ENCODE data around the gene DAPL1. TPM values are rescaled to one million over a fixed set of nuclear protein-coding genes. Genes with fewer than 3 reads are reported as not detected.

DAPL1 gene
- total RNA-seq, 3 donors from 2014 or later: not detected

- H3K27me3 ChIP-seq: no peaks in the 10 kb centered on the region
- H3K4me1 ChIP-seq: no peaks in the 10 kb centered on the region
- H3K27ac ChIP-seq: no peak overlapping the region
- TF ChIP-seq POLR2A (IDR thresholded peaks at IDR 0.05) (no peak), CTCF (IDR thresholded peaks at IDR 0.05) (no peak), POLR2AphosphoS5 (IDR thresholded peaks at IDR 0.05) (no peak)
- no peak for DNase-seq (ENCODE audit: low spot score in 2 of 2)
- no peaks in the 10 kb centered on the region for H3K36me3 ChIP-seq
- H3K9me3 ChIP-seq: peaks cover 0 to 7% of the 10 kb centered on the region in 2 donors
- no peak overlapping the region for H3K4me3 ChIP-seq
- intact Hi-C loops (cut with DNase I; ENCODE audit: low total_unique reads): no loop called here
Measured at GRCh38 chr2:158782616-158783015, 12.5 kb upstream of the DAPL1 start.

GRCh38 chr2:158783923-158784322 is 11.2 kb upstream of the DAPL1 start:
- TF ChIP-seq POLR2AphosphoS5 (IDR thresholded peaks at IDR 0.05) (no peak), POLR2A (IDR thresholded peaks at IDR 0.05) (no peak), CTCF (IDR thresholded peaks at IDR 0.05) (no peak)

GRCh38 chr2:158786897-158787296 is 8.2 kb upstream of the DAPL1 start:
- H3K4me1 ChIP-seq: no peaks in the 10 kb centered on the region
- H3K4me3 ChIP-seq: no peak overlapping the region
- no peaks in the 10 kb centered on the region for H3K36me3 ChIP-seq
- no peaks in the 10 kb centered on the region for H3K27me3 ChIP-seq
- no peak for DNase-seq (ENCODE audit: low spot score in 2 of 2)
- TF ChIP-seq POLR2AphosphoS5 (IDR thresholded peaks at IDR 0.05) (no peak), CTCF (IDR thresholded peaks at IDR 0.05) (no peak), POLR2A (IDR thresholded peaks at IDR 0.05) (no peak)
- peaks cover 0 to 7% of the 10 kb centered on the region in 2 donors for H3K9me3 ChIP-seq
- H3K27ac ChIP-seq: no peak overlapping the region
- intact Hi-C loops (cut with DNase I; ENCODE audit: low total_unique reads): no loop called here

More at GRCh38 chr2:158783923-158784322, 11.2 kb upstream of the DAPL1 start:
- Histone ChIP-seq H3K27me3 (no peaks in the 10 kb centered on the region), H3K9me3 (peaks cover 0 to 7% of the 10 kb centered on the region in 2 donors), H3K36me3 (no peaks in the 10 kb centered on the region), H3K4me3 (no peak overlapping the region), H3K27ac (no peak overlapping the region), H3K4me1 (no peaks in the 10 kb centered on the region)
- no peak for DNase-seq (ENCODE audit: low spot score in 2 of 2)
- intact Hi-C loops (cut with DNase I; ENCODE audit: low total_unique reads): no loop called here

GRCh38 chr2:158788951-158789350 is 6.2 kb upstream of the DAPL1 start:
- no peak for TF ChIP-seq POLR2A (IDR thresholded peaks at IDR 0.05)
- TF ChIP-seq CTCF (IDR thresholded peaks at IDR 0.05): no peak
- TF ChIP-seq POLR2AphosphoS5 (IDR thresholded peaks at IDR 0.05): no peak
- no peak for DNase-seq (ENCODE audit: low spot score in 2 of 2)
- H3K9me3 ChIP-seq: peaks cover 0 to 7% of the 10 kb centered on the region in 2 donors
- no peaks in the 10 kb centered on the region for H3K36me3 ChIP-seq
- H3K27me3 ChIP-seq: no peaks in the 10 kb centered on the region
- no peaks in the 10 kb centered on the region for H3K4me1 ChIP-seq
- peak overlapping the region in 1 of 2 donors; percentile 31 for H3K27ac ChIP-seq
- intact Hi-C loops (cut with DNase I; ENCODE audit: low total_unique reads): no loop called here
- H3K4me3 ChIP-seq: no peak overlapping the region

GRCh38 chr2:158796652-158797051 is 1.5 kb downstream of the DAPL1 start:
- Histone ChIP-seq H3K27ac (no peak overlapping the region), H3K4me3 (no peak overlapping the region), H3K27me3 (no peaks in the 10 kb centered on the region), H3K9me3 (no peaks in the 10 kb centered on the region), H3K36me3 (no peaks in the 10 kb centered on the region), H3K4me1 (no peaks in the 10 kb centered on the region)
- no peak for DNase-seq (ENCODE audit: low spot score in 2 of 2)
- intact Hi-C loops (cut with DNase I; ENCODE audit: low total_unique reads): no loop called here
- TF ChIP-seq CTCF (IDR thresholded peaks at IDR 0.05) (no peak), POLR2A (IDR thresholded peaks at IDR 0.05) (no peak), POLR2AphosphoS5 (IDR thresholded peaks at IDR 0.05) (no peak)

All from breast epithelium (tissue), 4 donors.